Measurements from ENCODE around the gene ANTXR2. TPM values are rescaled to one million over a fixed set of nuclear protein-coding genes. Genes with fewer than 3 reads are reported as not detected.

ANTXR2 gene
- total and polyA plus RNA-seq, 2 of the 13 experiments (the other 11 are each of a cell fraction or from before 2014, with no cell fraction given) = 4.6 to 14.5 TPM

DNA sequence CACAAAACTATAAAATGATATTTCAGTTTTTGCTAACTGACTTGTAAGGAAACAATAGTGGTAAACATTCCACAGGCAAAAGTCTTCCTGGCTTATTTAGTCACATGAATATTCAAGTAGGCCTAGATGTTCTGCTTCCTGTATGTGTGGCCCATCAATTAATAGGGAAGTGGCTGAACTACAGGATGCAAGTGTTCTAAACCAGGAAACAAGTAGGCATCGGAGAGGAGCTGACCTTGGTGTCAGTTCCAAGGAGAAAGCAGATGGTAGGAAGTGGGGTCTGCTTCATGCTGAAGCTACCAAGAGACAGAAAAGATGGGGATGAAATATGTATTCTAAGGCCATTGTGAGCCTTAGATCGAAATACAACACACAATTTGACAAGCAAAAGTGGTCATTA is 149.7 kb downstream of the ANTXR2 start:
- ChIA-PET POLR2A (no interaction called here), CTCF (ENCODE audit: low intra/inter-chr PET ratio, low total read pairs) (no interaction called here)
- no peak for FAIRE-seq
- intact Hi-C loops (cut with micrococcal nuclease; ENCODE audit: unreplicated experiment) (no loop called here), in situ Hi-C loops (cut with HindIII; ENCODE audit: extremely low pct_ligation_motif_present, low pct_unique_long_range_greater_than_20kb) (loop anchor here (25.0 kb wide), 1 partner anchor 289 kb away; no protein-coding TSS in a partner anchor)
- 77% methylated on average over 2 of the region's 2 CpGs for WGBS (ENCODE audit: low lambda C conversion rate)
- Histone ChIP-seq H3K9ac (ENCODE audit: insufficient read depth, low read depth, low read length) (no peak overlapping the region), H3K79me2 (ENCODE audit: insufficient read depth, low read length) (no peaks in the 10 kb centered on the region), H3K4me2 (ENCODE audit: low read depth, low read length) (no peak overlapping the region), H3K27ac (ENCODE audit: extremely low read length, insufficient read depth, low read length) (no peak overlapping the region), H3K9me3 (ENCODE audit: low read length) (no peaks in the 10 kb centered on the region), H4K20me1 (ENCODE audit: insufficient read depth, low read length) (no peaks in the 10 kb centered on the region), H3K36me3 (replicated peaks in 1 of 2; ENCODE audit: control insufficient read depth in 1 of 2, insufficient read depth in 2 of 2, low read length in 2 of 2) (no peaks in the 10 kb centered on the region), H2AFZ (ENCODE audit: low read length) (no peak overlapping the region), H3K4me1 (ENCODE audit: insufficient read depth, low read length) (no peaks in the 10 kb centered on the region), H3K27me3 (ENCODE audit: control insufficient read depth in 1 of 2, insufficient read depth in 2 of 2, low read length in 2 of 2) (no peaks in the 10 kb centered on the region), H3K4me3 (replicated peaks in 1 of 3; ENCODE audit: insufficient read depth in 1 of 3, low read depth in 2 of 3, low read length in 3 of 3) (no peak overlapping the region)
- no TSS peak for BruUV-seq (replicated peaks)
- TF ChIP-seq ZSCAN20 (CRISPR knock-in tag; IDR thresholded peaks at IDR 0.05; ENCODE audit: borderline replicate concordance) = no peak
- TF ChIP-seq JUND (CRISPR knock-in tag; IDR thresholded peaks at IDR 0.05) = no peak
- TF ChIP-seq ZC3H13 (CRISPR knock-in tag; IDR thresholded peaks at IDR 0.05) = no peak
- TF ChIP-seq YEATS2 (CRISPR knock-in tag; IDR thresholded peaks at IDR 0.05; ENCODE audit: borderline replicate concordance) = no peak
- no peak for DNase-seq (ENCODE audit: low spot score)
- ATAC-seq = no peak

DNA sequence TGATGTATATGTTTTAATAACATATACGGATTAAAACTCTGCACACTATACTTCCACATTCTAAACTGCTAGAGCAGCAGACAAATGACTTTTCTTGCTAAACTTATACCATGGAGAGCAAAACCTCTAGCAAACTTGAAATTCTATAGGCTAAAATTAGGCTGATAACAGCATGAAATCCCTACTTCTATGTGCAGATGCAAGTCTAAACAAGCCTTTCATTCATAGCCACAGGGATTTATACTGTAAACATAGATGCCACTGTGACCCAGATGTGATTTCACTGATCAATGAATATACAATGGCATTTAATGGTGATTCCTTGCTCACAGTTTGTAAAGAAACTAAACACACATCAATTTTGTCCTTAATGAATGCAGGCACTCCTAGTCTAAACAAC is 151.0 kb downstream of the ANTXR2 start:
- no peak for FAIRE-seq
- Histone ChIP-seq H3K4me3 (replicated peaks in 1 of 3; ENCODE audit: insufficient read depth in 1 of 3, low read depth in 2 of 3, low read length in 3 of 3) (no peak overlapping the region), H3K4me1 (ENCODE audit: insufficient read depth, low read length) (no peaks in the 10 kb centered on the region), H4K20me1 (ENCODE audit: insufficient read depth, low read length) (no peaks in the 10 kb centered on the region), H2AFZ (ENCODE audit: low read length) (no peak overlapping the region), H3K36me3 (replicated peaks in 1 of 2; ENCODE audit: control insufficient read depth in 1 of 2, insufficient read depth in 2 of 2, low read length in 2 of 2) (no peaks in the 10 kb centered on the region), H3K4me2 (ENCODE audit: low read depth, low read length) (no peak overlapping the region), H3K27ac (ENCODE audit: extremely low read length, insufficient read depth, low read length) (no peak overlapping the region), H3K79me2 (ENCODE audit: insufficient read depth, low read length) (no peaks in the 10 kb centered on the region), H3K9me3 (ENCODE audit: low read length) (no peaks in the 10 kb centered on the region), H3K27me3 (ENCODE audit: control insufficient read depth in 1 of 2, insufficient read depth in 2 of 2, low read length in 2 of 2) (no peaks in the 10 kb centered on the region), H3K9ac (ENCODE audit: insufficient read depth, low read depth, low read length) (no peak overlapping the region)
- DNase-seq (ENCODE audit: low spot score) = no peak
- WGBS (ENCODE audit: low lambda C conversion rate) = 90% methylated on average over 1 of the region's 1 CpG
- ChIA-PET CTCF (ENCODE audit: low intra/inter-chr PET ratio, low total read pairs) (no interaction called here), POLR2A (no interaction called here)
- BruUV-seq (replicated peaks) = no TSS peak
- intact Hi-C loops (cut with micrococcal nuclease; ENCODE audit: unreplicated experiment) = no loop called here
- no peak for ATAC-seq
- TF ChIP-seq U2AF2 (IDR thresholded peaks at IDR 0.05; ENCODE audit: low read depth, low read length) (no peak), NFE2L2 (IDR thresholded peaks at IDR 0.05; ENCODE audit: low read length) (no peak)
- TF ChIP-seq, protein P1, sequence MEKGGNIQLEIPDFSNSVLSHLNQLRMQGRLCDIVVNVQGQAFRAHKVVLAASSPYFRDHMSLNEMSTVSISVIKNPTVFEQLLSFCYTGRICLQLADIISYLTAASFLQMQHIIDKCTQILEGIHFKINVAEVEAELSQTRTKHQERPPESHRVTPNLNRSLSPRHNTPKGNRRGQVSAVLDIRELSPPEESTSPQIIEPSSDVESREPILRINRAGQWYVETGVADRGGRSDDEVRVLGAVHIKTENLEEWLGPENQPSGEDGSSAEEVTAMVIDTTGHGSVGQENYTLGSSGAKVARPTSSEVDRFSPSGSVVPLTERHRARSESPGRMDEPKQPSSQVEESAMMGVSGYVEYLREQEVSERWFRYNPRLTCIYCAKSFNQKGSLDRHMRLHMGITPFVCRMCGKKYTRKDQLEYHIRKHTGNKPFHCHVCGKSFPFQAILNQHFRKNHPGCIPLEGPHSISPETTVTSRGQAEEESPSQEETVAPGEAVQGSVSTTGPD (CRISPR knock-in tag; IDR thresholded peaks at IDR 0.05) = no peak
- in situ Hi-C loops (cut with HindIII; ENCODE audit: extremely low pct_ligation_motif_present, low pct_unique_long_range_greater_than_20kb) = loop anchor here (25.0 kb wide), 1 partner anchor 290 kb away; no protein-coding TSS in a partner anchor

Measured in HepG2 (cell line).